H9 (cell line): ENCODE data around the gene UGT1A6. TPM values are rescaled to one million over a fixed set of nuclear protein-coding genes. Genes with fewer than 3 reads are reported as not detected.

Source experiments
- DNase-seq: peaks from one replicate; pipeline ENCODE4 v3.0.0-alpha.2; 2017
- H2AFZ ChIP-seq: one replicate; pipeline ENCODE4 v1.6.1; 2013; ENCODE audit warnings: mild to moderate bottlenecking, low read length, control low read depth, moderate library complexity
- H2AK5ac ChIP-seq: 2 replicates; pipeline ENCODE4 v1.6.1; 2013; ENCODE audit warnings: low read length, control low read depth, mixed read lengths; ENCODE audit not compliant: insufficient read length
- H2BK120ac ChIP-seq: one replicate; pipeline ENCODE4 v1.6.1; 2013; ENCODE audit warnings: low read depth, mild to moderate bottlenecking, low read length, control low read depth, inconsistent platforms; ENCODE audit not compliant: poor library complexity, severe bottlenecking
- H2BK12ac ChIP-seq: 2 replicates; pipeline ENCODE4 v1.6.1; 2013; ENCODE audit warnings: low read length, control low read depth, mixed read lengths, low read depth; ENCODE audit not compliant: insufficient read length
- H2BK15ac ChIP-seq: 2 replicates; pipeline ENCODE4 v1.6.1; 2013; ENCODE audit warnings: low read depth, low read length, control low read depth
- H2BK20ac ChIP-seq: one replicate; pipeline ENCODE4 v1.6.1; 2013; ENCODE audit warnings: low read depth, mild to moderate bottlenecking, low read length, control low read depth, inconsistent platforms; ENCODE audit not compliant: poor library complexity, severe bottlenecking
- H2BK5ac ChIP-seq: 2 replicates; pipeline ENCODE4 v1.6.1; 2013; ENCODE audit warnings: low read length, control low read depth, mixed read lengths; ENCODE audit not compliant: insufficient read length
- H3K14ac ChIP-seq: 2 replicates; pipeline ENCODE4 v1.6.1; 2013; ENCODE audit warnings: low read length, control low read depth; ENCODE audit not compliant: insufficient read depth
- H3K18ac ChIP-seq: 2 replicates; pipeline ENCODE4 v1.6.1; 2013; ENCODE audit warnings: low read depth, mild to moderate bottlenecking, mixed read lengths, low read length, control low read depth; ENCODE audit not compliant: insufficient read length
- H3K23ac ChIP-seq: 2 replicates; pipeline ENCODE4 v1.6.1; 2013; ENCODE audit warnings: low read length, control low read depth, mixed read lengths, low read depth; ENCODE audit not compliant: insufficient read length
- H3K23me2 ChIP-seq: 2 replicates; pipeline ENCODE4 v1.6.1; 2013; ENCODE audit warnings: low read depth, mild to moderate bottlenecking, mixed read lengths, low read length, control low read depth; ENCODE audit not compliant: insufficient read length, poor library complexity, severe bottlenecking
- H3K27ac ChIP-seq: 2 replicates; pipeline ENCODE4 v1.5.1; 2013; ENCODE audit warnings: low read length, control low read depth, mixed read lengths, low read depth; ENCODE audit not compliant: insufficient read length
- H3K27me3 ChIP-seq: 2 replicates; pipeline ENCODE4 v1.6.1; 2013; ENCODE audit warnings: low read length, control low read depth, inconsistent platforms; ENCODE audit not compliant: insufficient read depth
- H3K4ac ChIP-seq: 2 replicates; pipeline ENCODE4 v1.6.1; 2013; ENCODE audit warnings: low read depth, mild to moderate bottlenecking, control low read depth, inconsistent platforms, low read length, moderate library complexity
- H3K4me1 ChIP-seq: 2 replicates; pipeline ENCODE4 v1.6.1; 2013; ENCODE audit warnings: low read length, control low read depth, inconsistent platforms; ENCODE audit not compliant: insufficient read depth
- H3K4me2 ChIP-seq: 2 replicates; pipeline ENCODE4 v1.6.1; 2013; ENCODE audit warnings: low read length, control low read depth, mixed read lengths; ENCODE audit not compliant: insufficient read length, insufficient read depth
- H3K56ac ChIP-seq: 2 replicates; pipeline ENCODE4 v1.6.1; 2013; ENCODE audit warnings: low read depth, mild to moderate bottlenecking, mixed read lengths, low read length, control low read depth; ENCODE audit not compliant: insufficient read length
- H3K79me1 ChIP-seq: 2 replicates; pipeline ENCODE4 v1.6.1; 2013; ENCODE audit warnings: low read depth, mild to moderate bottlenecking, moderate library complexity, low read length, control low read depth, inconsistent platforms; ENCODE audit not compliant: insufficient read depth, poor library complexity, severe bottlenecking
- H3K79me2 ChIP-seq: 2 replicates; pipeline ENCODE4 v1.6.1; 2013; ENCODE audit warnings: low read length, control low read depth, inconsistent platforms; ENCODE audit not compliant: insufficient read depth
- H3K9ac ChIP-seq: 2 replicates; pipeline ENCODE4 v1.6.1; 2013; ENCODE audit warnings: low read length, control low read depth, mixed read lengths; ENCODE audit not compliant: insufficient read length; ENCODE audit errors: extremely low read depth
- H3K9me3 ChIP-seq: one replicate; pipeline ENCODE4 v1.6.1; 2013; ENCODE audit warnings: low read depth, low read length, inconsistent platforms; ENCODE audit not compliant: control insufficient read depth
- H3T11ph ChIP-seq: one replicate; pipeline ENCODE4 v1.6.1; 2013; ENCODE audit warnings: mild to moderate bottlenecking, low read length, control low read depth, inconsistent platforms
- H4K20me1 ChIP-seq: one replicate; pipeline ENCODE4 v1.6.1; 2013; ENCODE audit not compliant: control insufficient read depth, insufficient read length, insufficient read depth
- H4K5ac ChIP-seq: 2 replicates; pipeline ENCODE4 v1.6.1; 2013; ENCODE audit warnings: low read depth, mild to moderate bottlenecking, mixed read lengths, low read length, control low read depth; ENCODE audit not compliant: insufficient read length
- H4K8ac ChIP-seq: replicated peaks from 2 replicates; pipeline ENCODE4 v1.6.1; 2013; ENCODE audit warnings: low read length, control low read depth, mixed read lengths, low read depth; ENCODE audit not compliant: insufficient read length
- H4K91ac ChIP-seq: 2 replicates; pipeline ENCODE4 v1.6.1; 2013; ENCODE audit warnings: low read depth, mild to moderate bottlenecking, moderate library complexity, mixed read lengths, low read length, control low read depth; ENCODE audit not compliant: insufficient read length
- H3K27ac Mint-ChIP-seq, 3 experiments: 2 replicates in 2 of 3; 3 replicates in 1 of 3; pipeline ENCODE4 v1.8.0; 2020 to 2021; ENCODE audit warnings: mixed read lengths in 3 of 3, mild to moderate bottlenecking in 1 of 3, moderate library complexity in 1 of 3
- H3K27me3 Mint-ChIP-seq: 2 replicates; pipeline ENCODE4 v1.8.0; 2021; ENCODE audit warnings: low read depth, mild to moderate bottlenecking, moderate library complexity, mixed read lengths
- H3K36me3 Mint-ChIP-seq, 3 experiments: 2 replicates in 2 of 3; 3 replicates in 1 of 3; pipeline ENCODE4 v1.8.0; 2020 to 2021; ENCODE audit warnings: low read depth in 3 of 3, mixed read lengths in 3 of 3; ENCODE audit not compliant: insufficient read depth in 1 of 3
- H3K4me1 Mint-ChIP-seq, 2 experiments: 2 replicates each; pipeline ENCODE4 v1.8.0; 2020; ENCODE audit warnings: mixed read lengths in 2 of 2
- H3K4me3 Mint-ChIP-seq, 2 experiments: 2 replicates in 1 of 2; 3 replicates in 1 of 2; pipeline ENCODE4 v1.8.0; 2020 to 2021; ENCODE audit warnings: mild to moderate bottlenecking in 2 of 2, mixed read lengths in 2 of 2, moderate library complexity in 1 of 2
- H3K9me3 Mint-ChIP-seq, 2 experiments: 2 replicates in 1 of 2; 3 replicates in 1 of 2; pipeline ENCODE4 v1.8.0; 2020; ENCODE audit warnings: mild to moderate bottlenecking in 2 of 2, mixed read lengths in 2 of 2, moderate library complexity in 1 of 2
- WGBS: extraction: QIAGEN DNeasy Blood & Tissue Kit; methylation state at CpG from one replicate; pipeline ENCODE4 v1.1.7; 2013; ENCODE audit warnings: missing lambda C conversion rate, low lambda C conversion rate, mixed read lengths; ENCODE audit not compliant: insufficient read length; ENCODE audit errors: extremely low coverage; 5-methylcytosine and 5-hydroxymethylcytosine counted together
- total RNA-seq: library from RNA; stranded (reverse); gene quantifications from 2 replicates; pipeline ENCODE4 v1.2.1, GENCODE V29; 2021
- TF ChIP-seq, protein P1 (sequence below): fragments of 200-600 bp; sonication (generic); conservative IDR thresholded peaks from 3 replicates; pipeline ENCODE4 v1.8.0; 2021; ENCODE audit warnings: antibody characterized with exemption, mild to moderate bottlenecking

The UGT1A6 gene
- total RNA-seq, 1 experiment from 2014 or later: not detected

DNA sequence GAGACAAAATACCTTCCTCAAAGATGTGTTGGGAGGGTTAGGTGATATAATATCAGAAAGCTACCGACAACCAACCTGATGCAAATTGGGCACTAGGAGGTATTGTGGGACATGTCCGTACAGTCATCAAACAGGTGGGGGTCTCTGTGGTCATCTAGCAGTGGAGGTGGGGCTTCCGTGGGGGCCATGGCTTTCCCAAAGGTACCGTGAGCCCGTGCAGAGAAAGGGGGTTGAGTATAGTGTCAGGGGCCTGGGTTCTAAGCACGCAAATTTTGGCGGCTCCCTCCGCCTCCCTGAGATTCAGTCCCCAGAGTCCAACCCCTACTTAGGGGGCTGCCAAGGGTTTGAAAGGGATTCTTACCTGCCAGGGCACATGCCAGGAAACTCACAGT is 129.0 kb downstream of the UGT1A6 start:
- H2BK20ac ChIP-seq: no peak overlapping the region
- no peaks in the 10 kb centered on the region for H3K36me3 Mint-ChIP-seq
- no peak overlapping the region for H3K4ac ChIP-seq
- no peaks in the 10 kb centered on the region for H3K79me2 ChIP-seq
- no peak overlapping the region for H4K8ac ChIP-seq
- no peak overlapping the region for H3K18ac ChIP-seq
- H4K20me1 ChIP-seq: no peaks in the 10 kb centered on the region
- H4K91ac ChIP-seq: no peak overlapping the region
- H2BK15ac ChIP-seq: no peak overlapping the region
- H3T11ph ChIP-seq: no peak overlapping the region
- H3K9me3 Mint-ChIP-seq: peaks cover 4 to 5% of the 10 kb centered on the region in 2 experiments; a peak in 4 of 5 replicates
- no peak overlapping the region for H3K4me3 Mint-ChIP-seq
- no peak overlapping the region for H3K23ac ChIP-seq
- no peak overlapping the region for H3K9ac ChIP-seq
- H3K14ac ChIP-seq: no peak overlapping the region; the same call in 1 of the 2 replicates
- H3K23me2 ChIP-seq: no peaks in the 10 kb centered on the region
- TF ChIP-seq, protein P1, sequence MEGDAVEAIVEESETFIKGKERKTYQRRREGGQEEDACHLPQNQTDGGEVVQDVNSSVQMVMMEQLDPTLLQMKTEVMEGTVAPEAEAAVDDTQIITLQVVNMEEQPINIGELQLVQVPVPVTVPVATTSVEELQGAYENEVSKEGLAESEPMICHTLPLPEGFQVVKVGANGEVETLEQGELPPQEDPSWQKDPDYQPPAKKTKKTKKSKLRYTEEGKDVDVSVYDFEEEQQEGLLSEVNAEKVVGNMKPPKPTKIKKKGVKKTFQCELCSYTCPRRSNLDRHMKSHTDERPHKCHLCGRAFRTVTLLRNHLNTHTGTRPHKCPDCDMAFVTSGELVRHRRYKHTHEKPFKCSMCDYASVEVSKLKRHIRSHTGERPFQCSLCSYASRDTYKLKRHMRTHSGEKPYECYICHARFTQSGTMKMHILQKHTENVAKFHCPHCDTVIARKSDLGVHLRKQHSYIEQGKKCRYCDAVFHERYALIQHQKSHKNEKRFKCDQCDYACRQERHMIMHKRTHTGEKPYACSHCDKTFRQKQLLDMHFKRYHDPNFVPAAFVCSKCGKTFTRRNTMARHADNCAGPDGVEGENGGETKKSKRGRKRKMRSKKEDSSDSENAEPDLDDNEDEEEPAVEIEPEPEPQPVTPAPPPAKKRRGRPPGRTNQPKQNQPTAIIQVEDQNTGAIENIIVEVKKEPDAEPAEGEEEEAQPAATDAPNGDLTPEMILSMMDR: no peak
- no peak overlapping the region for H2BK5ac ChIP-seq
- no peaks in the 10 kb centered on the region for H3K4me1 ChIP-seq
- no peak overlapping the region for H2AFZ ChIP-seq
- no peak overlapping the region for H2BK120ac ChIP-seq
- no peak overlapping the region; a peak in 1 of 7 replicates for H3K27ac Mint-ChIP-seq
- H3K27ac ChIP-seq: no peak overlapping the region
- no peak overlapping the region for H4K5ac ChIP-seq
- H3K79me1 ChIP-seq: no peaks in the 10 kb centered on the region
- H3K56ac ChIP-seq: no peak overlapping the region
- H3K9me3 ChIP-seq: no peaks in the 10 kb centered on the region
- no peaks in the 10 kb centered on the region for H3K27me3 ChIP-seq
- H3K27me3 Mint-ChIP-seq: peaks cover 1% of the 10 kb centered on the region; the same call in 1 of the 2 replicates
- H2BK12ac ChIP-seq: no peak overlapping the region
- DNase-seq: no peak
- no peak overlapping the region for H3K4me2 ChIP-seq
- WGBS: no CpG with 5 or more reads among the region's 8 CpGs
- H3K4me1 Mint-ChIP-seq: no peaks in the 10 kb centered on the region; a peak in 1 of 4 replicates
- no peak overlapping the region for H2AK5ac ChIP-seq
